Gastroesophageal sphincter (tissue), 4 donors: ENCODE results near the gene SYTL2. TPM values are rescaled to one million over a fixed set of nuclear protein-coding genes. Genes with fewer than 3 reads are reported as not detected.

ENCODE experiments used
- ATAC-seq: fragments of 150-250 bp; one replicate; pipeline ENCODE4 v1.9.1; 2016; ENCODE audit warnings: mild to moderate bottlenecking, moderate library complexity
- H3K27ac ChIP-seq, 4 donors: fragments of 200-600 bp; sonication (generic) in 3 of 4; 1 replicate in 3 of 4; 2 replicates in 1 of 4; pipeline ENCODE4 v1.5.1; 2016 to 2019
- H3K27me3 ChIP-seq: fragments of 200-600 bp; sonication (generic); one replicate; pipeline ENCODE4 v1.5.1; 2019
- H3K36me3 ChIP-seq, 2 donors: fragments of 200-600 bp; sonication (generic); one replicate each; pipeline ENCODE4 v1.5.1; 2019; ENCODE audit warnings: control low read depth in 1 of 2
- H3K4me1 ChIP-seq, 3 donors: fragments of 200-600 bp; sonication (generic); 1 replicate in 2 of 3; 2 replicates in 1 of 3; pipeline ENCODE4 v1.5.1; 2016 to 2019; ENCODE audit warnings: control low read depth in 2 of 3
- H3K4me3 ChIP-seq, 2 donors: fragments of 200-600 bp; sonication (generic); one replicate each; pipeline ENCODE4 v1.5.1; 2019; ENCODE audit warnings: mild to moderate bottlenecking in 1 of 2, moderate library complexity in 1 of 2
- H3K9me3 ChIP-seq, 3 donors: fragments of 200-600 bp; sonication (generic); one replicate each; pipeline ENCODE4 v1.5.1; 2017 to 2019; ENCODE audit warnings: control low read depth in 2 of 3
- CTCF ChIP-seq, 4 experiments: fragments of 200-600 bp in 2 of 4; fragments of 450-650 bp in 2 of 4; sonication (generic) in 1 of 4; IDR thresholded peaks; one replicate each; pipeline ENCODE4 v1.5.1; 2017 to 2019; ENCODE audit warnings: antibody characterized with exemption in 4 of 4, mild to moderate bottlenecking in 2 of 4, moderate library complexity in 2 of 4
- EP300 ChIP-seq: sonication (generic); formaldehyde crosslinking; IDR thresholded peaks from one replicate; pipeline ENCODE4 v1.6.1; 2017; ENCODE audit warnings: antibody characterized with exemption, mild to moderate bottlenecking
- POLR2A ChIP-seq, 2 donors: fragments of 450-650 bp; IDR thresholded peaks; one replicate each; pipeline ENCODE4 v1.6.1; 2017; ENCODE audit warnings: antibody characterized with exemption in 2 of 2, mild to moderate bottlenecking in 2 of 2, moderate library complexity in 1 of 2
- POLR2AphosphoS5 ChIP-seq: sonication (generic); formaldehyde crosslinking; IDR thresholded peaks from one replicate; pipeline ENCODE4 v1.6.1; 2017; ENCODE audit warnings: antibody characterized with exemption
- WGBS, 2 donors: methylation state at CpG; one replicate each; pipeline ENCODE4 v1.1.5; 2018; ENCODE audit warnings: low coverage in 1 of 2; 5-methylcytosine and 5-hydroxymethylcytosine counted together
- total RNA-seq, 4 donors: library from RNA; depleted of rRNA; stranded (reverse); fragments of >200 nt; gene quantifications; one replicate each; pipeline ENCODE4 v1.1.0, GENCODE V29; 2016

The SYTL2 gene
- total RNA-seq, 4 donors from 2014 or later, result 4.7 to 23.6 (median 8.4) TPM

DNA sequence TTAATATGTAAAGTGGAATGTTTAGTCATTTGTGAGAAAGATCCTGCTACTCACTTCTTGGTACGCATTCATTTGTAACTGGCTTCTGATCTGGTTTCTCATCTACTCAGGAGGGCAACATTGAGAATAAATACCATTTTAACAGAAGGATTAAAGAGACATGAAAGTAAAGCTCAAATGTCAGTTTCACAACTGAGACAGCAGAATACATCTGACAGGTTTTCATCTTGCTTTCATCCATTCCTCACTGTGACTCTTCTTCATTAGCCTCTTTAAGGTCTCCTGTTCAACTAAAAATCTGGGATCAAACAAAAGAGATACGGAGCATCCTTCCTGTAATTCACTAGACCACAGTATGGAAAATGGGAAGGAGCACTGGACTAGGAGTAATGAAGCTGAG lies 93.5 kb downstream of the SYTL2 start:
- H3K36me3 ChIP-seq, result no peaks in the 10 kb centered on the region
- WGBS, 2 donors, result 79 to 80% methylated on average over 2 of the region's 2 CpGs

GRCh38 chr11:85712953-85713352 lies 98.0 kb downstream of the SYTL2 start:
- Histone ChIP-seq H3K9me3 (no peaks in the 10 kb centered on the region), H3K27me3 (no peaks in the 10 kb centered on the region), H3K36me3 (no peaks in the 10 kb centered on the region), H3K4me1 (no peaks in the 10 kb centered on the region), H3K4me3 (no peak overlapping the region), H3K27ac (no peak overlapping the region)
- no peak for ATAC-seq
- WGBS, 2 donors, result 76 to 94% methylated on average over 3 of the region's 3 CpGs
- TF ChIP-seq POLR2A (IDR thresholded peaks at IDR 0.05) (no peak), POLR2AphosphoS5 (no peak), EP300 (no peak)

More for the DNA sequence above, 93.5 kb downstream of the SYTL2 start:
- H3K27me3 ChIP-seq, result no peaks in the 10 kb centered on the region
- no peaks in the 10 kb centered on the region for H3K4me1 ChIP-seq
- no peak for ATAC-seq
- peak overlapping the region in 1 of 4 donors; percentile 38 for H3K27ac ChIP-seq
- no peak overlapping the region for H3K4me3 ChIP-seq
- H3K9me3 ChIP-seq, result no peaks in the 10 kb centered on the region
- no peak for TF ChIP-seq POLR2AphosphoS5
- no peak for TF ChIP-seq CTCF (IDR thresholded peaks at IDR 0.05)
- TF ChIP-seq EP300, result no peak
- no peak for TF ChIP-seq POLR2A (IDR thresholded peaks at IDR 0.05)

DNA sequence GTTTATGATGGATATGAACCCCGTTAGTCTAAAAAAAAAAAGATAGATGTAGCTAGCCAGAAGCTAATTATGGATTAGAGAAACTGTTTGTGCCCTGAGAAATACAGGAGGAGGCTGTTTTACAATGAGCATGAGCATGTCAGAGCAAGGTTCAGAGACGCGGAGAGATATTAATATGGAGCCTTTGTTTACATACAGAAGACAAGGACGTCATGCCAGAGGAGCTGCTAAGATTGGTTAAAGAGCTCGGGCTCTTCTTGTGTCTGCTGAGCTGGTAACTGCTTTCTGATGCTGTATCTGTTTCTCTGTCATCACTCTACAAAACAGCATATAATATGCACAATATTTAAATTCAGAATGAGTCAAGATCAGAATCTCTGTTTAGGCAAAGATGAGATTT lies 100.0 kb downstream of the SYTL2 start:
- 34 to 45% methylated on average over 5 of the region's 5 CpGs for WGBS, 2 donors
- Histone ChIP-seq H3K4me1 (no peaks in the 10 kb centered on the region), H3K27me3 (no peaks in the 10 kb centered on the region), H3K27ac (no peak overlapping the region), H3K9me3 (no peaks in the 10 kb centered on the region), H3K4me3 (no peak overlapping the region), H3K36me3 (no peaks in the 10 kb centered on the region)
- TF ChIP-seq EP300 (no peak), POLR2AphosphoS5 (no peak), POLR2A (IDR thresholded peaks at IDR 0.05) (no peak), CTCF (IDR thresholded peaks at IDR 0.05) (no peak)
- ATAC-seq, result no peak

- Histone ChIP-seq H3K27me3 (no peaks in the 10 kb centered on the region), H3K36me3 (no peaks in the 10 kb centered on the region), H3K4me1 (no peaks in the 10 kb centered on the region), H3K27ac (no peak overlapping the region), H3K4me3 (no peak overlapping the region), H3K9me3 (no peaks in the 10 kb centered on the region)
- WGBS, 2 donors, result 77 to 80% methylated on average over 2 to 4 of the region's 5 CpGs
- TF ChIP-seq CTCF (IDR thresholded peaks at IDR 0.05) (no peak), EP300 (no peak), POLR2A (IDR thresholded peaks at IDR 0.05) (no peak)
- ATAC-seq, result no peak
Observed at GRCh38 chr11:85709941-85710702, 100.8 kb downstream of the SYTL2 start.

- no peaks in the 10 kb centered on the region for H3K9me3 ChIP-seq
- H3K36me3 ChIP-seq, result no peaks in the 10 kb centered on the region
- TF ChIP-seq EP300 (no peak), POLR2A (IDR thresholded peaks at IDR 0.05) (no peak), CTCF (IDR thresholded peaks at IDR 0.05) (no peak), POLR2AphosphoS5 (no peak)
- H3K4me3 ChIP-seq, result no peak overlapping the region
- ATAC-seq, result no peak
- H3K27ac ChIP-seq, result no peak overlapping the region
- no peaks in the 10 kb centered on the region for H3K4me1 ChIP-seq
- no peaks in the 10 kb centered on the region for H3K27me3 ChIP-seq
Observed at GRCh38 chr11:85705800-85706199, 105.1 kb downstream of the SYTL2 start.
